Activated CD4-positive, alpha-beta memory T cell treated with anti-CD3 and anti-CD28 coated beads for 36 hours (primary cell): ENCODE measurements around the gene CSNK1A1. TPM values are rescaled to one million over a fixed set of nuclear protein-coding genes. Genes with fewer than 3 reads are reported as not detected.
"Not testable (repeated sequence)": the region's sequence is repeated elsewhere in the genome, so short reads cannot be mapped to it uniquely, and the experiment has no call there.

Experiments
- CTCF ChIA-PET: fragments of 350-600 bp; sonication (Branson Sonifier 250); formaldehyde crosslinking; loops from one replicate; lab custom pipeline; 2021; ENCODE audit warnings: antibody characterized with exemption, inconsistent platforms; lab: Charles Lee
- POLR2A ChIA-PET: fragments of 350-600 bp; sonication (Branson Sonifier 250); formaldehyde crosslinking; loops from one replicate; lab custom pipeline; 2021; ENCODE audit warnings: antibody characterized with exemption; lab: Charles Lee
- DNase-seq: peaks from one replicate; pipeline ENCODE4 v3.0.0-alpha.2; 2020
- H3K27ac Mint-ChIP-seq: one replicate; pipeline ENCODE4 v1.8.0; 2021; ENCODE audit warnings: mixed read lengths
- H3K27me3 Mint-ChIP-seq: one replicate; pipeline ENCODE4 v1.8.0; 2021; ENCODE audit warnings: mixed read lengths
- H3K36me3 Mint-ChIP-seq: one replicate; pipeline ENCODE4 v1.8.0; 2021; ENCODE audit warnings: mixed read lengths
- H3K4me1 Mint-ChIP-seq: one replicate; pipeline ENCODE4 v1.8.0; 2021; ENCODE audit warnings: low read depth, mixed read lengths
- H3K4me3 Mint-ChIP-seq: one replicate; pipeline ENCODE4 v1.8.0; 2021; ENCODE audit warnings: mild to moderate bottlenecking, mixed read lengths
- H3K9me3 Mint-ChIP-seq: one replicate; pipeline ENCODE4 v1.8.0; 2021; ENCODE audit warnings: mixed read lengths
- intact Hi-C: fragments of 100-400 bp; cut with micrococcal nuclease; formaldehyde crosslinking; loops from one replicate; pipeline ENCODE4 v1.15.1; 2023
- total RNA-seq, 2 experiments: library from RNA; stranded (reverse); gene quantifications; one replicate each; pipeline ENCODE4 v1.2.3, GENCODE V29; 2021

Gene CSNK1A1
- total RNA-seq, 2 experiments from 2014 or later = 165 to 170 TPM

- Mint-ChIP-seq H3K9me3 (no peaks in the 10 kb centered on the region), H3K27me3 (no peaks in the 10 kb centered on the region), H3K27ac (no peak overlapping the region), H3K4me1 (no peaks in the 10 kb centered on the region), H3K4me3 (no peak overlapping the region), H3K36me3 (no peaks in the 10 kb centered on the region)
- no peak for DNase-seq
- intact Hi-C loops = no loop called here
- POLR2A ChIA-PET = interaction anchor here (0.9 kb wide), 1 partner anchor 11 kb away, joined by 3 read pairs; no protein-coding TSS in a partner anchor
- CTCF ChIA-PET = interaction anchor here (1.0 to 2.1 kb wide), 2 partner anchors 10 to 11 kb away, joined by 3 to 8 read pairs; no protein-coding TSS in a partner anchor
These were observed 98.3 kb downstream of the CSNK1A1 start for GRCh38 chr5:149452665-149453617.

DNA sequence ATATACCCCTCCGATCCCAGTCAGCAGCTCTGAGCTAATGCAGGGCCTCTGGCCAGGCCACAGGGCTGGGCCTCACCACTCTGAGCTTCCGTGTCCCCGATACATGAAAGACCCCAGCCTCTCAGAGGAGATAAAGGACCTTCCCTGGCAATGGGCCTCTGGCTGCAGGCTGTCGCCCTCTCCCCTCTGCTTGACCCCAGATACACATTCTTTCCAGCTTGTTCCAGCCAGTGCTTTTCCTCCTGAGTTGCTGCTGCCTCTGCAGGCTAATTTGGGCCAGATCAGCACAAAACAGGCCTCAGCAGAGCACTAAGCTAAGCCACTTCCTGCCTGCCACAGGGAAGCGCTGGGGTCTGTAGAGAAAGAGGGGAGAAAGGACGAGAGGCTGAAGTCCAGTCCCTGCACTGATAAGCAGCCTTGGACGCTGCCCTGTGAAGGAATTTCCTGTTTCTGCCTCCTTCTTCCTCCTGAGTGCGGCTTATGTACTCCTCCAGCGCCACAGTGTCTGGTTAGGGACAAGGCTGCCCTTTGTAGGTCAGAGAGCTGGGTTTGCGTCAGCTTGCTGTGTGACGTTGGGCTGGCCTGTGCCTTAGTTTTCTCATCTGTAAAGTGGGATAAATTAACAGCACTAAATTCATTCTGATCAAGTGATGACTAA, 99.1 kb downstream of the CSNK1A1 start:
- intact Hi-C loops = no loop called here
- Mint-ChIP-seq H3K36me3 (no peaks in the 10 kb centered on the region), H3K27me3 (no peaks in the 10 kb centered on the region), H3K9me3 (no peaks in the 10 kb centered on the region), H3K4me1 (no peaks in the 10 kb centered on the region), H3K4me3 (no peak overlapping the region), H3K27ac (no peak overlapping the region)
- CTCF ChIA-PET = interaction anchor here (1.1 to 2.1 kb wide), 2 partner anchors 10 to 111 kb away, joined by 3 to 8 read pairs; no protein-coding TSS in a partner anchor
- POLR2A ChIA-PET = no interaction called here
- DNase-seq = no peak

DNA sequence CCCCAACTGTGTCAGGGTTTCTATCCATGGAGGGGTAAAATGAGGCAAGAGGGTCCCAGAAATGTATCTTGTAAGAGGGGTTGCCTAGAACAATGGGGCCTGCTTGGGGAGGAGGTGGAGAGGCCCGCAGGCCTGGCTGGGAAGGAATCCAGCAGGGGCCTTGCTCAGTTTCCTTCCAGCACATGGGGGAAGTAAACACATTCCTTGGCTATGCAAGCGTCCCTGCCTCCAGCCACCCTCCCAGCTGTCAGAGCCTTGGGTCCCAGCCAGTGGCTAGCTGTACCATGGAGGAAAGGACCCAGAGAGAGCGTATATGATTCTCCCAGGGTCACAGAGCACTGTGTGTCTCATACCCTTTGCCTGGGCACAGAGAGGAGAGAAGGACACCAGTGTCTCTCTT, 101.0 kb downstream of the CSNK1A1 start:
- CTCF ChIA-PET = no interaction called here

DNA sequence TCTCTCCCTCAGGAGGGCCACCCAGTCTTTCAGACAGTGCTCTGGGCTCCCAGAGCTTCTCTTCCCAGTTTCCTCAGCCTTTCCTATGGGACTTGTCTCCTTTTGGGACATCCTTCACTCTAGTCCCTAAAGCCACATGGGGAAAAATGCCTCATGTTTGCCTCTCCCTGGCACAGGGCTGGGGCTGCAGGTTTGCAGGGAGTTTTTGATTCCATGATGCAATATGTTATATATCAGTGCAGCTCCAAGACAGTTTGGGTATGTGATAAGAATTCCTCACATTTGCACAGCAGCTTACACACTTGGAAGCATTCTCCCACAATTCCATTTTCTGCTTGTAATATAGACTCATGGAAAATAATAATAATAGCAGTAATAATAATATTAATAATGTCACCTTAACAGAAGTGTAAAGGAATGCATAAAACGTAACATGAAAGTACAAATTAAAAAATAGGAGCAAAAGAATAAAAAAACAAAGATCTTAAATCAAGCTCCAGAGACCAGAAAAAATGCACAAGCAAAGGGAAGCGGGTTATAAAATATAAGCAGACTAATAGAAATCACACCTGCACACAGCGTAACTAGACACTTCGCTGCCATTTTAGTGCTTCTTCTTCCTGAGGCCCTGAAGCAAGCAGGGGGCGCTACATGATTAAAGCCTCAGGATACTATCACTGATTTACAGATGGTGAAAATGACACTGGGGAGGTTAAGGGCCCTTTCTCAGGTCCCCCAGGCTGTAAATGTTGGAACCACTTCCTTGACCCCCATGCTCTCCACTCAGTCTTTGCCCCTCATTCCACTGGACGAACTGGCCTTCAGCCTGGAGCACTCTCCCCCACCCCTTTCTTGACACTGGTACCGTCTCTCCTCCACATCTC, 102.2 kb downstream of the CSNK1A1 start:
- Mint-ChIP-seq H3K9me3 (no peaks in the 10 kb centered on the region), H3K4me3 (no peak overlapping the region), H3K36me3 (no peaks in the 10 kb centered on the region), H3K27ac (no peak overlapping the region), H3K27me3 (no peaks in the 10 kb centered on the region), H3K4me1 (no peaks in the 10 kb centered on the region)
- DNase-seq = no peak
- ChIA-PET CTCF (interaction anchor here (0.6 to 4.8 kb wide), 5 partner anchors 10 to 116 kb away, joined by 3 to 39 read pairs (median 5); no protein-coding TSS in a partner anchor), POLR2A (no interaction called here)
- intact Hi-C loops = no loop called here

More for the DNA sequence above, 101.0 kb downstream of the CSNK1A1 start:
- Mint-ChIP-seq H3K4me1 (no peaks in the 10 kb centered on the region), H3K9me3 (no peaks in the 10 kb centered on the region), H3K27me3 (no peaks in the 10 kb centered on the region), H3K36me3 (no peaks in the 10 kb centered on the region), H3K4me3 (no peak overlapping the region), H3K27ac (no peak overlapping the region)
- no peak for DNase-seq
- POLR2A ChIA-PET = no interaction called here
- intact Hi-C loops = no loop called here

DNA sequence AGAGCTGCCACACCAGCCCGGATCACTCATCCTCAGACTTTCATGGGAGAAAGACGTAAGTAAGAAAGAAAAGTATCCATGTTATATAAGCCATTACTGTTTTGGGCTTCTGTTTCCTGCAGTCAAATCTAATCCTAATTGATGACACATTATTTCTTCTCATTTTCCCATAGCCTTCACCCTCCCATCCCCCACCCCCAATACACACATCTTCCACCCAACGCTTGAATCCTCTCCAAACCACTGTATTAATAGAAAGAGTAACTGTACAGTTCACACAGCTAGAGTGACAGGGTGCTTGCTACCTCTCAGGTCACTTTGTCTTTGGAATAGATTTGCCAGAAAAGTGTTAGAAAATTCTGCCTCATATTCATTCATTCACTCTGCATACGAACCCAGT, 102.8 kb downstream of the CSNK1A1 start:
- intact Hi-C loops = no loop called here
- no peak for DNase-seq

DNA sequence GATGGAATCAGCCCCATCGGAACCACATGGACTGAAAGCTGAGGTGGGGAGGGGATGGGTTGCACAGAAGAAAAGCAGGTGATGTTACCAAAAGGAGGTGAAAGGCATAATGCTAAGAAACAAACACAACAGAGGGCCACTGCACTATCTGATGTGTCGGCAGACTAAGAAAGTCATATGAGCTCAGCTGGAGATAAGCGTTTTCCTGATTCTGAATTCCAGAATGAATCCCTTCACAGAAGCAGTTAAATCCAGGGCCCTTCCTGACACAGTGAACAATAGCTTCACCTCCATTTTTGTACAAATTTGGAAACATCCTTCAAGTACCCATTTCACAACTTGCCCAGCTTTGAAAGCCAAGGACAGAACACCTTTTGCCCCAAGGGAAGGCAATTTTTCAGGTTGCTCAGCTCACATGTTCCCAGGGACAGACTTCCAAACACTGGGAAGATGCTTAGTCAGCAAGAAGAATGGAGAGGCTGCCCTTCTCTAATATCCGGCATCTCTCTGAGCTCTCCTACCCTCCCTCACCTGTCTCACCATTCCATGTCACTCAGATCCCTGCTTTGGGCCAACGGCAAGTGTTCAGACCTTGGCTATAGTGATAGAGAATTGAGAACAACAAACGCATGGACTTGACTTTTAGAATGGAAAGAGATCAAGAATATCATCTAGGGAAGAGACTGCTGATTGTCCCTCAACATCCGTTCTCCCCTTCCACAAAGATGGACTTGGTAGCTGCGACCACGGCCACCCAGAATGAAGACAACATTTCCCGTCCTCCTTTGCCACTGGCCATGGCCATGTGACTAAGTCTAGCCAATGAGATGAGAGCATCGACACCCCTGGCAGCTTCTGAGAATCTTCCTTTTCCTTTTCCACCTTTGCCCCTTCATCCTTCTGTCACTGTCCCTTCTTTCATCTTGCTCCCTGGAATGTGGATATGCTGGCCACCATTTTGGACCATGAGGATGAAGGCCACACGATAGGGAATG, 103.6 kb downstream of the CSNK1A1 start:
- no peaks in the 10 kb centered on the region for H3K9me3 Mint-ChIP-seq
- H3K27me3 Mint-ChIP-seq = no peaks in the 10 kb centered on the region
- no peaks in the 10 kb centered on the region for H3K4me1 Mint-ChIP-seq
- H3K27ac Mint-ChIP-seq = no peak overlapping the region
- ChIA-PET POLR2A (interaction anchor here (1.0 kb wide), 1 partner anchor 93 kb away, joined by 3 read pairs; no protein-coding TSS in a partner anchor), CTCF (interaction anchor here (0.6 to 4.8 kb wide), 8 partner anchors 9 to 128 kb away, joined by 3 to 39 read pairs (median 4); no protein-coding TSS in a partner anchor)
- intact Hi-C loops = no loop called here
- no peak overlapping the region for H3K4me3 Mint-ChIP-seq
- DNase-seq = no peak
- no peaks in the 10 kb centered on the region for H3K36me3 Mint-ChIP-seq

More for the DNA sequence above, 102.8 kb downstream of the CSNK1A1 start:
- POLR2A ChIA-PET = no interaction called here
- CTCF ChIA-PET = interaction anchor here (0.6 to 4.8 kb wide), 6 partner anchors 10 to 127 kb away, joined by 3 to 39 read pairs (median 5); no protein-coding TSS in a partner anchor
- H3K36me3 Mint-ChIP-seq = no peaks in the 10 kb centered on the region
- no peaks in the 10 kb centered on the region for H3K4me1 Mint-ChIP-seq
- no peak overlapping the region for H3K4me3 Mint-ChIP-seq
- H3K27me3 Mint-ChIP-seq = no peaks in the 10 kb centered on the region
- H3K27ac Mint-ChIP-seq = no peak overlapping the region
- H3K9me3 Mint-ChIP-seq = no peaks in the 10 kb centered on the region

DNA sequence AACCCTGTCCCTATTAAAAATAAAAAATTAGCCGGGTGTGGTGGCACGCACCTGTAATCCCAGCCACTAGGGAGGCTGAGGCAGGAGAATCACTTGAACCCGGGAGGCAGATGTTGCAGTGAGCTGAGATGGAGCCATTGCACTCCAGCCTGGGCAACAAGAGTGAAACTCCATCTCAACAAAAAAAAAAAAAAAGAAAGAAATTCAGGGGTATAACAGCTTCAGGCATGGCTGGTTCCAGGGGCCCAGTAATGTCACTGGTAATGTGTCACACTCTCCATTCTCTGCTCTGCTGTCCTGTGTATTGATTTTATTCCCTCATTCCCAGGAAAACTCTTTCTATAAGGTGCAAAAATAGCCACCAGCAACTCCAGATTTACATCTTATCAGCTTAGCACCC, 104.4 kb downstream of the CSNK1A1 start:
- H3K4me1 Mint-ChIP-seq, H3K36me3 Mint-ChIP-seq, H3K27me3 Mint-ChIP-seq, H3K4me3 Mint-ChIP-seq, H3K9me3 Mint-ChIP-seq, H3K27ac Mint-ChIP-seq, DNase-seq, intact Hi-C loops: not testable (repeated sequence)
- ChIA-PET CTCF (interaction anchor here (0.7 to 4.8 kb wide), 3 partner anchors 12 to 118 kb away, joined by 4 to 39 read pairs (median 4); no protein-coding TSS in a partner anchor), POLR2A (interaction anchor here (0.6 kb wide), 1 partner anchor 38 kb away, joined by 3 read pairs; no protein-coding TSS in a partner anchor)

GRCh38 chr5:149445739-149446369, 105.4 kb downstream of the CSNK1A1 start:
- Mint-ChIP-seq H3K9me3 (no peaks in the 10 kb centered on the region), H3K36me3 (no peaks in the 10 kb centered on the region), H3K27ac (no peak overlapping the region), H3K4me3 (no peak overlapping the region), H3K4me1 (peaks cover 2% of the 10 kb centered on the region), H3K27me3 (no peaks in the 10 kb centered on the region)
- no peak for DNase-seq
- intact Hi-C loops = no loop called here
- POLR2A ChIA-PET = interaction anchor here (0.6 kb wide), 2 partner anchors 22 to 38 kb away, joined by 3 to 5 read pairs; no protein-coding TSS in a partner anchor
- CTCF ChIA-PET = interaction anchor here (0.8 to 4.8 kb wide), 5 partner anchors 11 to 119 kb away, joined by 3 to 39 read pairs (median 5); no protein-coding TSS in a partner anchor

DNA sequence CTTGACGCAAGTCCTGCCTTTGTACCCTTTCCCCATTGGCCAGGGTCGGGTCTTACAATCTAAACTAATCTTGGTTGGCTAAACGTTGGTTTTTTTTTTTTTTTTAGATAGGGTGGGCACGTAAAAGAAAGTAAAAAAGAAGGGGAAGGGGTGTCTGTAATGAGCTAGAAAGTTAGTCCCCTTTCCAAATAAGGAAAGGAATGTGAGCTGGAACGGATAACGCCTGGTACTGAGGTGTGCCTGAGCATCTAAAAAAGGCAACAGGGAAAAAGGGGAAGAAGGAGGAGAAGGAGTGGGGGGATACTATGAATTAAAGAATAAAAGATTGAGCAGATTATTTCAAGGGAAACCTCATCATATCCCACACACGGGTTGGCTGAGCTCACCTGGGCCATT, 105.9 kb downstream of the CSNK1A1 start:
- ChIA-PET POLR2A (no interaction called here), CTCF (interaction anchor here (0.8 to 4.8 kb wide), 5 partner anchors 10 to 120 kb away, joined by 3 to 39 read pairs (median 5); no protein-coding TSS in a partner anchor)
- peaks cover 3% of the 10 kb centered on the region for H3K4me1 Mint-ChIP-seq
- no peak overlapping the region for H3K4me3 Mint-ChIP-seq
- intact Hi-C loops = no loop called here
- no peaks in the 10 kb centered on the region for H3K27me3 Mint-ChIP-seq
- DNase-seq = no peak
- no peak overlapping the region for H3K27ac Mint-ChIP-seq
- no peaks in the 10 kb centered on the region for H3K36me3 Mint-ChIP-seq
- no peaks in the 10 kb centered on the region for H3K9me3 Mint-ChIP-seq

- CTCF ChIA-PET = interaction anchor here (4.8 kb wide), 1 partner anchor 10 kb away, joined by 39 read pairs; no protein-coding TSS in a partner anchor
- intact Hi-C loops, POLR2A ChIA-PET, H3K27me3 Mint-ChIP-seq, H3K9me3 Mint-ChIP-seq, H3K27ac Mint-ChIP-seq, H3K36me3 Mint-ChIP-seq, H3K4me3 Mint-ChIP-seq, DNase-seq: not testable (repeated sequence)
- H3K4me1 Mint-ChIP-seq = peaks cover 11% of the 10 kb centered on the region
These were observed 106.8 kb downstream of the CSNK1A1 start for GRCh38 chr5:149444430-149444829.
